ENCODE measurements around the gene MED25. TPM values are rescaled to one million over a fixed set of nuclear protein-coding genes. Genes with fewer than 3 reads are reported as not detected.

The MED25 gene
- total RNA-seq, 1 experiment from 2014 or later = 93.0 TPM

DNA sequence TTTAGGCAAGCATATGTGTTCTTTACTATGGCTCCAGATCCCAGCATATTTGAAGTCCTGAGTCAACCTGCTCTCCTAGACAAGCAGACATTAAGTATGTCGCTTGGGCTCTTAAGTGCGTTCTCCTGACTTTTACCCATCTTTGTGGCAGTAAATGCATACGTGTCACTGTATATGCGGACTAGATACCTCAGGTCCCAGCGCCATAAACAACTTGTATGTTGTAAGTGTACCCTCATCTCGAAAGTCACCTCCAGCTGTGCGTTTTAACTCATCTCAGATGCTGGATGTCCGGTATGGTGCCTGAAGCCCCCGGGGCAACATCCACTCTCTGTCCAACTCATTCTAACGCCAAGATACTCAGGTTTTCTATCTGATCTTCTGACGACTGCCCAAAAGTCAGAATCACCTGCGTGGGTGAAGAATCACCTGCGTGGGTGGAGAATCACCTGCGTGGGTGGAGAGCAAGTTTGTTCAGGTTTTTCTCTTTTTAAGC is 34.6 kb downstream of the MED25 start:
- intact Hi-C loops (cut with micrococcal nuclease; ENCODE audit: unreplicated experiment) = loop anchor here (5.0 kb wide), 1 partner anchor 355 kb away; the partner anchor contains the start of gene RPS11
- TSS peak; percentile 75 for BruUV-seq (replicated peaks)
- POLR2A ChIA-PET (ENCODE audit: low non-redundant PET) = interaction anchor here (0.8 kb wide), 1 partner anchor 703 kb away, joined by 17 read pairs; no protein-coding TSS in a partner anchor

GRCh38 chr19:49853852-49854377 is 35.8 kb downstream of the MED25 start:
- TF ChIP-seq, protein P1, sequence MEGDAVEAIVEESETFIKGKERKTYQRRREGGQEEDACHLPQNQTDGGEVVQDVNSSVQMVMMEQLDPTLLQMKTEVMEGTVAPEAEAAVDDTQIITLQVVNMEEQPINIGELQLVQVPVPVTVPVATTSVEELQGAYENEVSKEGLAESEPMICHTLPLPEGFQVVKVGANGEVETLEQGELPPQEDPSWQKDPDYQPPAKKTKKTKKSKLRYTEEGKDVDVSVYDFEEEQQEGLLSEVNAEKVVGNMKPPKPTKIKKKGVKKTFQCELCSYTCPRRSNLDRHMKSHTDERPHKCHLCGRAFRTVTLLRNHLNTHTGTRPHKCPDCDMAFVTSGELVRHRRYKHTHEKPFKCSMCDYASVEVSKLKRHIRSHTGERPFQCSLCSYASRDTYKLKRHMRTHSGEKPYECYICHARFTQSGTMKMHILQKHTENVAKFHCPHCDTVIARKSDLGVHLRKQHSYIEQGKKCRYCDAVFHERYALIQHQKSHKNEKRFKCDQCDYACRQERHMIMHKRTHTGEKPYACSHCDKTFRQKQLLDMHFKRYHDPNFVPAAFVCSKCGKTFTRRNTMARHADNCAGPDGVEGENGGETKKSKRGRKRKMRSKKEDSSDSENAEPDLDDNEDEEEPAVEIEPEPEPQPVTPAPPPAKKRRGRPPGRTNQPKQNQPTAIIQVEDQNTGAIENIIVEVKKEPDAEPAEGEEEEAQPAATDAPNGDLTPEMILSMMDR (conservative IDR thresholded peaks at IDR 0.05; ENCODE audit: low read depth, low read length) = no peak
- TF ChIP-seq EZH2 (IDR thresholded peaks at IDR 0.05; ENCODE audit: borderline replicate concordance, low read depth, low read length, poor library complexity, severe bottlenecking) = no peak
- ChIA-PET CTCF (interaction anchor here (0.9 kb wide), 1 partner anchor 14 kb away, joined by 3 read pairs; the partner anchor contains the start of gene PNKP), POLR2A (ENCODE audit: low non-redundant PET) (no interaction called here)
- peaks cover 7% of the 10 kb centered on the region for H3K9me3 ChIP-seq (ENCODE audit: low read depth, low read length, poor library complexity, severe bottlenecking)
- H3K27ac ChIP-seq (ENCODE audit: low read depth, low read length, poor library complexity, severe bottlenecking) = peak overlapping the region; percentile 32
- intact Hi-C loops (cut with micrococcal nuclease; ENCODE audit: unreplicated experiment) = loop anchor here (5.0 kb wide), 1 partner anchor 357 kb away; the partner anchor contains the start of gene RPS11
- DNase-seq (ENCODE audit: low spot score) = no peak
- peaks cover 48% of the 10 kb centered on the region for H3K36me3 ChIP-seq (ENCODE audit: insufficient read depth, low read length, poor library complexity, severe bottlenecking)
- peaks cover 19% of the 10 kb centered on the region for H3K4me1 ChIP-seq (ENCODE audit: insufficient read depth, low read length, poor library complexity, severe bottlenecking)
- no peaks in the 10 kb centered on the region for H3K27me3 ChIP-seq (replicated peaks; ENCODE audit: insufficient read depth, low read depth, low read length, poor library complexity)
- no TSS peak for BruUV-seq (replicated peaks)
- no peak overlapping the region for H3K4me3 ChIP-seq (ENCODE audit: low read depth, low read length, poor library complexity, severe bottlenecking)

More for the DNA sequence above, 34.6 kb downstream of the MED25 start:
- Histone ChIP-seq H3K27me3 (replicated peaks; ENCODE audit: insufficient read depth, low read depth, low read length, poor library complexity) (no peaks in the 10 kb centered on the region), H3K36me3 (ENCODE audit: insufficient read depth, low read length, poor library complexity, severe bottlenecking) (peaks cover 36% of the 10 kb centered on the region), H3K9me3 (ENCODE audit: low read depth, low read length, poor library complexity, severe bottlenecking) (peaks cover 9% of the 10 kb centered on the region), H3K27ac (ENCODE audit: low read depth, low read length, poor library complexity, severe bottlenecking) (no peak overlapping the region), H3K4me3 (ENCODE audit: low read depth, low read length, poor library complexity, severe bottlenecking) (peak overlapping the region; percentile 74), H3K4me1 (ENCODE audit: insufficient read depth, low read length, poor library complexity, severe bottlenecking) (peaks cover 19% of the 10 kb centered on the region)
- CTCF ChIA-PET = no interaction called here
- TF ChIP-seq, protein P1 (conservative IDR thresholded peaks at IDR 0.05; ENCODE audit: low read depth, low read length) = no peak
- no peak for TF ChIP-seq EZH2 (IDR thresholded peaks at IDR 0.05; ENCODE audit: borderline replicate concordance, low read depth, low read length, poor library complexity, severe bottlenecking)
- DNase-seq (ENCODE audit: low spot score) = no peak

GRCh38 chr19:49854378-49855263 is 36.5 kb downstream of the MED25 start:
- H3K27me3 ChIP-seq (replicated peaks; ENCODE audit: insufficient read depth, low read depth, low read length, poor library complexity) = no peaks in the 10 kb centered on the region
- no peak overlapping the region for H3K4me3 ChIP-seq (ENCODE audit: low read depth, low read length, poor library complexity, severe bottlenecking)
- DNase-seq (ENCODE audit: low spot score) = no peak
- POLR2A ChIA-PET (ENCODE audit: low non-redundant PET) = no interaction called here
- no peak for TF ChIP-seq EZH2 (IDR thresholded peaks at IDR 0.05; ENCODE audit: borderline replicate concordance, low read depth, low read length, poor library complexity, severe bottlenecking)
- TF ChIP-seq, protein P1 (conservative IDR thresholded peaks at IDR 0.05; ENCODE audit: low read depth, low read length) = no peak
- peaks cover 19% of the 10 kb centered on the region for H3K4me1 ChIP-seq (ENCODE audit: insufficient read depth, low read length, poor library complexity, severe bottlenecking)
- no TSS peak for BruUV-seq (replicated peaks)
- H3K36me3 ChIP-seq (ENCODE audit: insufficient read depth, low read length, poor library complexity, severe bottlenecking) = peaks cover 48% of the 10 kb centered on the region
- H3K9me3 ChIP-seq (ENCODE audit: low read depth, low read length, poor library complexity, severe bottlenecking) = peaks cover under 1% of the 10 kb centered on the region
- CTCF ChIA-PET = interaction anchor here (0.9 kb wide), 1 partner anchor 13 kb away, joined by 3 read pairs; the partner anchor contains the start of gene PNKP
- no peak overlapping the region for H3K27ac ChIP-seq (ENCODE audit: low read depth, low read length, poor library complexity, severe bottlenecking)
- intact Hi-C loops (cut with micrococcal nuclease; ENCODE audit: unreplicated experiment) = loop anchor here (5.0 kb wide), 1 partner anchor 357 kb away; the partner anchor contains the start of gene RPS11
